H1 (cell line): Measurements from ENCODE around the gene RNASET2. TPM values are rescaled to one million over a fixed set of nuclear protein-coding genes. Genes with fewer than 3 reads are reported as not detected.

Experiments
- CTCF ChIA-PET: fragments of 300-600 bp; sonication (Branson Sonifier 250); formaldehyde crosslinking; loops from one replicate; lab custom pipeline; 2021; ENCODE audit not compliant: partially characterized antibody; lab: Charles Lee
- POLR2A ChIA-PET: fragments of 300-600 bp; sonication (Branson Sonifier 250); formaldehyde crosslinking; loops from one replicate; lab custom pipeline; 2021; ENCODE audit warnings: inconsistent platforms; ENCODE audit not compliant: partially characterized antibody; lab: Charles Lee
- DNase-seq, 2 experiments: peaks; one replicate each; pipeline versions ENCODE4 v3.0.0 to v3.0.0-alpha.2; 2010 to 2022; ENCODE audit warnings: low spot score in 2 of 2, low read depth in 1 of 2, mixed read lengths in 1 of 2
- FAIRE-seq: peaks from 2 replicates; lab custom pipeline; 2011; peaks lifted over from hg19 to GRCh38; lab: Jason Lieb, UNC
- H2AFZ ChIP-seq: 2 replicates; pipeline ENCODE4 v1.8.1; 2012; ENCODE audit warnings: low read length, inconsistent platforms
- H2AK5ac ChIP-seq: 2 replicates; pipeline ENCODE4 v1.6.1; 2013; ENCODE audit warnings: low read depth, low read length
- H2BK120ac ChIP-seq: replicated peaks from 2 replicates; pipeline ENCODE3; 2013; ENCODE audit warnings: low read depth, low read length, inconsistent platforms
- H2BK12ac ChIP-seq: 2 replicates; pipeline ENCODE4 v1.6.1; 2013; ENCODE audit warnings: low read depth, low read length
- H2BK15ac ChIP-seq: 2 replicates; pipeline ENCODE4 v1.6.1; 2013; ENCODE audit warnings: low read length
- H2BK20ac ChIP-seq: 2 replicates; pipeline ENCODE4 v1.6.1; 2013; ENCODE audit warnings: low read length
- H2BK5ac ChIP-seq: 2 replicates; pipeline ENCODE4 v1.6.1; 2013; ENCODE audit warnings: low read depth, low read length
- H3K14ac ChIP-seq: 2 replicates; pipeline ENCODE4 v1.6.1; 2013; ENCODE audit warnings: inconsistent platforms; ENCODE audit not compliant: insufficient read length
- H3K18ac ChIP-seq: 2 replicates; pipeline ENCODE4 v1.6.1; 2013; ENCODE audit warnings: low read length; ENCODE audit errors: extremely low read depth
- H3K23ac ChIP-seq: 2 replicates; pipeline ENCODE4 v1.6.1; 2013; ENCODE audit warnings: inconsistent platforms; ENCODE audit not compliant: insufficient read length
- H3K23me2 ChIP-seq: 2 replicates; pipeline ENCODE4 v1.6.1; 2013; ENCODE audit warnings: low read depth, low read length
- H3K27ac ChIP-seq: 2 replicates; pipeline ENCODE4 v1.6.1; 2011; ENCODE audit warnings: low read depth, low read length, inconsistent platforms
- H3K27me3 ChIP-seq, 4 experiments: replicated peaks in 1 of 4; 1 replicate in 1 of 4; 2 replicates in 3 of 4; pipeline versions ENCODE4 v1.6.1 to v1.8.1; 2011 to 2013; ENCODE audit warnings: low read length in 3 of 4, mild to moderate bottlenecking in 3 of 4, inconsistent platforms in 2 of 4, mixed read lengths in 2 of 4, moderate library complexity in 1 of 4; ENCODE audit not compliant: control insufficient read depth in 3 of 4, insufficient read depth in 3 of 4; ENCODE audit errors: extremely low read depth in 1 of 4
- H3K36me3 ChIP-seq, 4 experiments: 2 replicates each; pipeline versions ENCODE4 v1.6.1 to v1.8.1; 2011 to 2013; ENCODE audit warnings: mild to moderate bottlenecking in 4 of 4, low read length in 3 of 4, moderate library complexity in 2 of 4, control low read depth in 1 of 4, inconsistent platforms in 1 of 4; ENCODE audit not compliant: insufficient read depth in 4 of 4, control insufficient read depth in 2 of 4
- H3K4ac ChIP-seq: replicated peaks from 2 replicates; pipeline ENCODE3; 2013; ENCODE audit warnings: low read length, low read depth, mixed read lengths, inconsistent platforms; ENCODE audit not compliant: insufficient read length
- H3K4me1 ChIP-seq, 4 experiments: replicated peaks in 1 of 4; 1 replicate in 1 of 4; 2 replicates in 3 of 4; pipeline versions ENCODE4 v1.6.1 to v1.8.1; 2011 to 2013; ENCODE audit warnings: low read length in 3 of 4, inconsistent platforms in 2 of 4, mixed read lengths in 1 of 4; ENCODE audit not compliant: insufficient read depth in 4 of 4, control insufficient read depth in 3 of 4
- H3K4me2 ChIP-seq, 2 experiments: 2 replicates each; pipeline versions ENCODE4 v1.6.1 to v1.8.1; 2011 to 2013; ENCODE audit warnings: low read depth in 2 of 2, low read length in 2 of 2, control low read depth in 1 of 2, inconsistent platforms in 1 of 2, mild to moderate bottlenecking in 1 of 2; ENCODE audit not compliant: insufficient read depth in 1 of 2
- H3K4me3 ChIP-seq, 4 experiments: fragments of 200-600, 300-600 bp in 1 of 4; sonication (generic), shearing (Covaris generic), sonication (Bioruptor Twin) in 1 of 4; 2 replicates each; pipeline versions ENCODE4 v1.5.1 to v1.8.1; 2011 to 2016; ENCODE audit warnings: low read length in 4 of 4, low read depth in 3 of 4, control low read depth in 2 of 4, inconsistent platforms in 2 of 4, mild to moderate bottlenecking in 2 of 4, mixed read lengths in 1 of 4, moderate library complexity in 1 of 4; ENCODE audit not compliant: insufficient read depth in 2 of 4; ENCODE audit errors: extremely low read depth in 1 of 4
- H3K56ac ChIP-seq: replicated peaks from 2 replicates; pipeline ENCODE3; 2013; ENCODE audit warnings: low read depth, mild to moderate bottlenecking, mixed read lengths, low read length, inconsistent platforms; ENCODE audit not compliant: insufficient read length
- H3K79me1 ChIP-seq: 2 replicates; pipeline ENCODE4 v1.6.1; 2013; ENCODE audit warnings: low read depth, low read length, control low read depth
- H3K79me2 ChIP-seq, 2 experiments: 2 replicates each; pipeline versions ENCODE4 v1.6.1 to v1.8.1; 2012 to 2013; ENCODE audit warnings: low read length in 2 of 2, mild to moderate bottlenecking in 2 of 2, inconsistent platforms in 1 of 2; ENCODE audit not compliant: insufficient read depth in 2 of 2, control insufficient read depth in 1 of 2
- H3K9ac ChIP-seq, 4 experiments: replicated peaks in 1 of 4; 1 replicate in 1 of 4; 2 replicates in 3 of 4; pipeline versions ENCODE4 v1.6.1 to v1.8.1; 2011 to 2013; ENCODE audit warnings: low read depth in 3 of 4, low read length in 3 of 4, control low read depth in 2 of 4, mild to moderate bottlenecking in 2 of 4, moderate library complexity in 2 of 4, inconsistent platforms in 1 of 4; ENCODE audit errors: extremely low read depth in 1 of 4
- H3K9me3 ChIP-seq, 2 experiments: 2 replicates each; pipeline versions ENCODE4 v1.6.1 to v1.8.1; 2012 to 2013; ENCODE audit warnings: mild to moderate bottlenecking in 2 of 2, moderate library complexity in 2 of 2, control low read depth in 1 of 2, inconsistent platforms in 1 of 2, low read depth in 1 of 2, low read length in 1 of 2, mixed read lengths in 1 of 2; ENCODE audit not compliant: insufficient read depth in 2 of 2
- H4K20me1 ChIP-seq, 2 experiments: replicated peaks in 1 of 2; 2 replicates each; pipeline versions ENCODE3 to v1.8.1; 2011 to 2013; ENCODE audit warnings: inconsistent platforms in 2 of 2, low read length in 2 of 2, mild to moderate bottlenecking in 1 of 2; ENCODE audit not compliant: insufficient read depth in 2 of 2, control insufficient read depth in 1 of 2
- H4K5ac ChIP-seq: 2 replicates; pipeline ENCODE4 v1.6.1; 2013; ENCODE audit warnings: low read length, low read depth, mixed read lengths, inconsistent platforms; ENCODE audit not compliant: insufficient read length
- H4K8ac ChIP-seq: 2 replicates; pipeline ENCODE4 v1.8.0; 2013; ENCODE audit warnings: mild to moderate bottlenecking, moderate library complexity, low read length, inconsistent platforms; ENCODE audit not compliant: insufficient read depth; ENCODE audit errors: extremely low read depth
- H4K91ac ChIP-seq: replicated peaks from 2 replicates; pipeline ENCODE3; 2013; ENCODE audit warnings: low read length, mixed read lengths, inconsistent platforms; ENCODE audit not compliant: insufficient read length
- BCL11A ChIP-seq, 2 experiments: IDR thresholded peaks; one replicate each; pipeline ENCODE4 v1.6.1; 2011; ENCODE audit warnings: low read depth in 2 of 2, low read length in 2 of 2, mild to moderate bottlenecking in 2 of 2
- CBX8 ChIP-seq: fragments of 300-800, 300-1000 bp; sonication (generic); IDR thresholded peaks from 2 replicates; pipeline ENCODE4 v1.7.1; 2016; ENCODE audit warnings: low read depth, low read length, borderline replicate concordance
- CTBP2 ChIP-seq: IDR thresholded peaks from 2 replicates; pipeline ENCODE4 v1.7.0; 2011; ENCODE audit warnings: borderline replicate concordance, mild to moderate bottlenecking, moderate library complexity, mixed read lengths, low read length; ENCODE audit not compliant: insufficient read depth, insufficient read length
- HDAC2 ChIP-seq, 2 experiments: fragments of 300-600 bp in 1 of 2; sonication (generic) in 1 of 2; IDR thresholded peaks; 2 replicates each; pipeline ENCODE4 v1.6.1; 2011 to 2012; ENCODE audit warnings: low read depth in 2 of 2, low read length in 2 of 2, mild to moderate bottlenecking in 2 of 2, moderate library complexity in 2 of 2, borderline replicate concordance in 1 of 2, inconsistent platforms in 1 of 2
- NANOG ChIP-seq: IDR thresholded peaks from 2 replicates; pipeline ENCODE4 v1.6.1; 2011; ENCODE audit warnings: low read length, low read depth, mild to moderate bottlenecking, inconsistent platforms; ENCODE audit not compliant: insufficient read depth, poor library complexity, severe bottlenecking
- POLR2AphosphoS5 ChIP-seq: IDR thresholded peaks from 2 replicates; pipeline ENCODE4 v1.6.1; 2011; ENCODE audit warnings: low read depth, low read length
- SIN3A ChIP-seq, 2 experiments: IDR thresholded peaks in 1 of 2; conservative IDR thresholded peaks in 1 of 2; 2 replicates each; pipeline ENCODE4 v1.6.1; 2011 to 2012; ENCODE audit warnings: low read length in 2 of 2, improper control_type of control experiment in 1 of 2, low read depth in 1 of 2, mild to moderate bottlenecking in 1 of 2
- TAF7 ChIP-seq: optimal IDR thresholded peaks from 2 replicates; pipeline ENCODE3; 2011; ENCODE audit warnings: low read depth, mild to moderate bottlenecking, inconsistent platforms, low read length, moderate library complexity, borderline replicate concordance
- TBP ChIP-seq: IDR thresholded peaks from 2 replicates; pipeline ENCODE4 v1.6.1; 2011; ENCODE audit warnings: low read depth, low read length, improper control_type of control experiment
- TCF12 ChIP-seq: IDR thresholded peaks from 2 replicates; pipeline ENCODE4 v1.6.1; 2011; ENCODE audit warnings: low read depth, mild to moderate bottlenecking, low read length
- WGBS, 2 experiments: shearing (Covaris generic) in 1 of 2; methylation state at CpG; one replicate each; pipeline versions ENCODE4 v1.1.6 to v1.1.7; 2013 to 2015; ENCODE audit warnings: low lambda C conversion rate in 2 of 2, mixed read lengths in 2 of 2, inconsistent platforms in 1 of 2, low coverage in 1 of 2, missing lambda C conversion rate in 1 of 2; ENCODE audit not compliant: insufficient replicate concordance in 2 of 2, insufficient coverage in 1 of 2, insufficient read length in 1 of 2; ENCODE audit errors: extremely low coverage in 1 of 2, missing lambda C conversion rate in 1 of 2; 5-methylcytosine and 5-hydroxymethylcytosine counted together
- polyA plus RNA-seq, 7 experiments: library from polyadenylated mRNA; depleted of rRNA in 3 of 7; stranded (reverse) in 5 of 7; unstranded in 2 of 7; fragments of >200 nt in 5 of 7; fragments of 200-250 nt in 2 of 7; gene quantifications; 1 replicate in 5 of 7; 2 replicates in 1 of 7; 4 replicates in 1 of 7; pipeline versions ENCODE4 v1.2.1 to v1.2.3, GENCODE V29; 2011 to 2013; ENCODE audit warnings: missing spikeins in 2 of 7, mixed read lengths in 2 of 7
- total RNA-seq: library from RNA; stranded (reverse); fragmentation: NEBNext Ultra II Directional; extraction: Animal tissue kit (Norgen Biotek cat#: 25700); gene quantifications from 2 replicates; pipeline ENCODE4 v1.2.1, GENCODE V29; 2021
- TF ChIP-seq, protein P1 (sequence below): IDR thresholded peaks from 2 replicates; pipeline ENCODE4 v1.6.1; 2012; ENCODE audit warnings: inconsistent platforms
- TF ChIP-seq, protein P2 (sequence below): IDR thresholded peaks from 2 replicates; pipeline ENCODE4 v1.6.1; 2012; ENCODE audit warnings: inconsistent platforms

RNASET2 gene
- total and polyA plus RNA-seq, 2 of the 8 experiments (the other 6 are each of a cell fraction or from before 2014, with no cell fraction given): 15.7 to 22.9 TPM

DNA sequence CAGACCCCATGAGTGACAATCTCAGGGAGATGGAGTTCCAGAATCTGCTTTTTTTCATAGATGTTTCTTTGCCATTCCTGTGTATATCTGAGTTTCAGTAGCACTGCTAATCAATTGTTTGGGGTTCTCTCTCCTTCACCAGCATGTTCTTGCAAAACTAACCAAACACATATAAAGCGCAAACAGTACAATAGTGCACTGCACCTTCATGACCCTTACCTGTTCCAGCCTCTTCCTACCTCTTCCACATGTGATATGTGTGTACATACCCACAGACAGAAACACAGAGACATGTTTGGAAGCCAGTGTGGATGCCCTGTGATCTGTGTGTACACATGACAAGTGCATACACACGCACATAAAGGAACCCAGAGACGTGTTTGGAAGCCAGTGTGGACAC is 41.0 kb upstream of the RNASET2 start:
- FAIRE-seq: no peak
- Histone ChIP-seq H3K18ac (no peak overlapping the region), H3K4me2 (peak overlapping the region; percentile 83 to 91), H2AFZ (no peak overlapping the region), H2BK12ac (no peak overlapping the region), H3K9ac (no peak overlapping the region), H3K27ac (no peak overlapping the region), H2BK20ac (no peak overlapping the region), H3K14ac (no peak overlapping the region), H4K20me1 (peaks cover 6 to 8% of the 10 kb centered on the region in 2 experiments), H3K79me1 (peaks cover 14% of the 10 kb centered on the region), H3K4ac (no peak overlapping the region), H3K56ac (no peak overlapping the region), H2BK120ac (no peak overlapping the region), H3K79me2 (peaks cover 4 to 63% of the 10 kb centered on the region in 2 experiments), H3K4me3 (peak overlapping the region; percentile 61 to 90 (median 76); a peak in 7 of 8 replicates), H2BK5ac (no peak overlapping the region), H4K8ac (no peak overlapping the region), H2BK15ac (no peak overlapping the region), H3K23me2 (peaks cover 6% of the 10 kb centered on the region; the same call in 1 of the 2 replicates), H2AK5ac (no peak overlapping the region), H3K27me3 (no peaks in the 10 kb centered on the region), H3K36me3 (peaks cover 0 to 24% (median 6%) of the 10 kb centered on the region in 4 experiments; a peak in 4 of 8 replicates), H3K23ac (no peak overlapping the region), H3K9me3 (no peaks in the 10 kb centered on the region), H3K4me1 (peaks cover 0 to 8% (median 4%) of the 10 kb centered on the region in 4 experiments; a peak in 5 of 7 replicates), H4K5ac (no peak overlapping the region), H4K91ac (no peak overlapping the region)
- CTCF ChIA-PET: interaction anchor here (1.4 kb wide), 1 partner anchor 8 kb away, joined by 8 read pairs; no protein-coding TSS in a partner anchor
- WGBS, 2 experiments: 74% methylated on average over 3 of the region's 3 CpGs; no CpG with 5 or more reads in 1 of the 2 experiments
- DNase-seq: no peak
- POLR2A ChIA-PET: interaction anchor here (0.9 to 2.9 kb wide), 2 partner anchors 9 to 47 kb away, joined by 4 to 6 read pairs; no protein-coding TSS in a partner anchor
- TF ChIP-seq BCL11A (IDR thresholded peaks at IDR 0.05; ENCODE audit: low read depth in 2 of 2, low read length in 2 of 2): no peak
- TF ChIP-seq NANOG: no peak
- no peak for TF ChIP-seq SIN3A (conservative IDR thresholded peaks at IDR 0.05 in 1 of 2, IDR thresholded peaks at IDR 0.05 in 1 of 2; ENCODE audit: low read depth in 1 of 2, low read length in 2 of 2)
- TF ChIP-seq HDAC2 (IDR thresholded peaks at IDR 0.05; ENCODE audit: borderline replicate concordance in 1 of 2, low read depth in 2 of 2, low read length in 2 of 2): no peak
- no peak for TF ChIP-seq CTBP2
- TF ChIP-seq POLR2AphosphoS5: no peak
- TF ChIP-seq, protein P1, sequence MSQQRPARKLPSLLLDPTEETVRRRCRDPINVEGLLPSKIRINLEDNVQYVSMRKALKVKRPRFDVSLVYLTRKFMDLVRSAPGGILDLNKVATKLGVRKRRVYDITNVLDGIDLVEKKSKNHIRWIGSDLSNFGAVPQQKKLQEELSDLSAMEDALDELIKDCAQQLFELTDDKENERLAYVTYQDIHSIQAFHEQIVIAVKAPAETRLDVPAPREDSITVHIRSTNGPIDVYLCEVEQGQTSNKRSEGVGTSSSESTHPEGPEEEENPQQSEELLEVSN: no peak
- TF ChIP-seq, protein P2, sequence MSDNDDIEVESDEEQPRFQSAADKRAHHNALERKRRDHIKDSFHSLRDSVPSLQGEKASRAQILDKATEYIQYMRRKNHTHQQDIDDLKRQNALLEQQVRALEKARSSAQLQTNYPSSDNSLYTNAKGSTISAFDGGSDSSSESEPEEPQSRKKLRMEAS: no peak
- no peak for TF ChIP-seq TBP
- TF ChIP-seq TCF12: no peak
- no peak for TF ChIP-seq CBX8
- no peak for TF ChIP-seq TAF7
